GM19328 (cell line): Measurements from ENCODE around the gene SLC5A8.

Experiments used
- ATAC-seq: cut with Tn5 transposase; IDR thresholded peaks from one replicate; pipeline ENCODE4 v1.9.1; 2021; ENCODE audit warnings: mild to moderate bottlenecking, moderate library complexity; ENCODE audit not compliant: unreplicated experiment

SLC5A8 gene, protein sequence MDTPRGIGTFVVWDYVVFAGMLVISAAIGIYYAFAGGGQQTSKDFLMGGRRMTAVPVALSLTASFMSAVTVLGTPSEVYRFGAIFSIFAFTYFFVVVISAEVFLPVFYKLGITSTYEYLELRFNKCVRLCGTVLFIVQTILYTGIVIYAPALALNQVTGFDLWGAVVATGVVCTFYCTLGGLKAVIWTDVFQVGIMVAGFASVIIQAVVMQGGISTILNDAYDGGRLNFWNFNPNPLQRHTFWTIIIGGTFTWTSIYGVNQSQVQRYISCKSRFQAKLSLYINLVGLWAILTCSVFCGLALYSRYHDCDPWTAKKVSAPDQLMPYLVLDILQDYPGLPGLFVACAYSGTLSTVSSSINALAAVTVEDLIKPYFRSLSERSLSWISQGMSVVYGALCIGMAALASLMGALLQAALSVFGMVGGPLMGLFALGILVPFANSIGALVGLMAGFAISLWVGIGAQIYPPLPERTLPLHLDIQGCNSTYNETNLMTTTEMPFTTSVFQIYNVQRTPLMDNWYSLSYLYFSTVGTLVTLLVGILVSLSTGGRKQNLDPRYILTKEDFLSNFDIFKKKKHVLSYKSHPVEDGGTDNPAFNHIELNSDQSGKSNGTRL

DNA sequence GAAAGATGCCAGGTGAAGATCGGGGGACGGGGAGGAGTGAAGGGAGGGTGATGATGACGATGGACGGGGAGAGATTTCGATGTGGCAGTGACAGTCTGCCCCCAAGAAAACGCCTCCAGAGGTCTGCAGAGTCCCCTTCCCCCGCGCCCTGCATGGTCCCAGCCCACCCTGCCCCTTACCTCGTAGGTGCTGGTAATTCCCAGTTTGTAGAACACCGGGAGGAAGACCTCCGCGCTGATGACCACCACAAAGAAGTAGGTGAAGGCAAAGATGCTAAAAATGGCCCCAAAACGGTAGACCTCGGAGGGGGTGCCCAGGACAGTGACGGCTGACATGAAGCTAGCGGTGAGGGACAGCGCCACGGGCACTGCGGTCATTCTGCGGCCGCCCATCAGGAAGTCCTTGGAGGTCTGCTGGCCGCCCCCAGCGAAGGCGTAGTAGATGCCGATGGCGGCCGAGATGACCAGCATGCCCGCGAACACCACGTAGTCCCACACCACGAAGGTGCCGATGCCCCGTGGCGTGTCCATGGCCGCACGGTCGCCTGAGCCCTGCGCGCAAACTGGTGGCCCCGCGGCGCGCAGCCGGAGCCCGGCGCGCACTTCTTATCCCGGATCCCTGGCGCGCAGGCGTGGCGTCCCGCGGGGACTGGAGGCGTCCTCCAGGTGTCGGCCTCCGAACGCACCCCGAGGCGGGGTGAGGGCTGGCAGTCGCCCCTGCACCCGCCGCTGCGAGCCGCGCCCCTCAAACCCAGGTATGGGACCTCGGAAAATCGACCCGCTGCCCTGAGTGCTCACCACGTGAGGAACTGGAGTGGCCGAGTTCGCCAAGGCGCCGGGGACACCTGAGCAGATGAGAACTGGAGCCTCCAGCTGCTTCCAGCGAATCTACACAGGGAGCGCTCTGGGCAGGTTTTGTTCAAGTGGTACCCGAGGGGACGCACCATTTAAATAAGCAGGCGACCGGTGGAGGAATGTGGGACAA lies at the start of gene SLC5A8:
TSS of gene SLC5A8 (minus strand) at position 920 of the 984 bp plus-strand sequence. CDS start at position 530, 390 bp downstream.
- no peak for ATAC-seq

DNA sequence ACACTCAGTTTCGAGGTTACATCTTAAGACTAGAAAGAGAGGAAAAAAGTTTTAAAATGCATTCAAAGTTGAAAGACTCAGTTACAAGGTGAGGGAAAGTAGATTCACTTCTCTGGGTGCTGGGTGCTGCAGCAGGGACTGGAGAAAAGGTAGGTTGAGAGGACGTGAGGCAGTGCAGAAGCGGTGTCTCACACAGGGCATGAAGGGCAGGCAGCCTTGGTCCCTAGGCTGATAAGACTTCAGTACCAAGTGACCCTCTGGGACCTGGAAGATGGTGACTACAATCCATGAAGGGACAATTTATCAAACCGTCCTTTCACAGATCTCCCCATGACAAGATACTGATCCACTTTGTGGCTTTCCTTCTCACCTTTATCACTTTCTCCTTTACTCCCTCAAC lies 47.3 kb upstream of the SLC5A8 start:
- ATAC-seq = no peak

DNA sequence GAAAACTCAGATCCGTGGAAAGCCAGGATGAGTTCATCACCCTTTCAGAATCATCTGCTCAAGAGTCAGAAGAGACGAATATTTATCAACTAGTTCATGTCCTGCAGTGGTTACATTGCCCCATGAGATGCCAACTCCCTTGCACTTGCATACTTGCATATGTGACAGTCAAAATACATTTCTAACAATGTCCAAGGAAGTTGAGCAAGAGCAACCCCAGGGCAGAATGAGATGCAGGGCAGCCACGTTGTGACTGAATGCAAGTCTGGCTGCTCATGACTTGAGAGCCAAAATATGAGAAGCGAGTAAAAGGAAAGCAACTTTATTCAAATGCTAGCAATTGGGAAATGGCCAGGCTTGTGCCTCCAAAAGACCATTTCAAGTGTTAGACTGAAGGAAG lies 46.2 kb upstream of the SLC5A8 start:
- ATAC-seq = no peak

DNA sequence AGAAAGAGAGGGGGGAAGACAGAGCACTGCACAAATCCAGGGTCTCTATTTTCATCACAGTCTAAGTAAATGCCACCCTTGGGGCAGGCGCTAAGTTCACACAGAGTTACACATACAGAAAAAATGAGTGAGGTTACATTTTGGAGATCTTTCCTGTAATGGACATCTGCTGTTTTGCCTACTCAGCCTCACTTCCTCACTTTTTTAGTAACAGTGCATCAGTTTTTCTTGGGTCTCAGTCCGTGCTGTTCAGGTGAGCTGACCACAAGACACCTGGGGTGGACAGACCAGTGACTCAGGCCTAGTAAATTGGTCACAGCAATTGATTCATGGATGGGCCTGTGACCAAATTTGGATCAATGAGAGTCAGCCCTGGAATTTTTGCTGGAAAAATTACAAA lies 33.6 kb upstream of the SLC5A8 start:
- ATAC-seq = no peak

DNA sequence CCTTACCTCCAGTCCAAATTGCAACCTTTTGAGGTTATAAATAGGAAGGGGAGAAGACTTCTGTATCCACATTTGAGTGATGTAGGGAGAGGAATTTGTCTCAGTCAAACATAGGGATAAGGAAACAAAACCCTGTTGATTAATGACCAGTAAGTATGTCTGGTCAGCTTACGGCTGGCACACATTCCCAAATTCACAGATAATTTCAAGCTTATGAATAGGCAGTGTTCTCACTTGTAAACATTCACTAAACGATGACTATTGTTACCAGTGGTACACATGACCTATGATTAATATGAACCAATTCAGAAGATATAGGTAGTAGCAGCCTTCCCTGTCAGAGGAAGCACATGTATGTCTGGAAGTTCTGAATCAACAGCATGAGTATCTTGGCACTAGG lies 33.0 kb upstream of the SLC5A8 start:
- no peak for ATAC-seq

DNA sequence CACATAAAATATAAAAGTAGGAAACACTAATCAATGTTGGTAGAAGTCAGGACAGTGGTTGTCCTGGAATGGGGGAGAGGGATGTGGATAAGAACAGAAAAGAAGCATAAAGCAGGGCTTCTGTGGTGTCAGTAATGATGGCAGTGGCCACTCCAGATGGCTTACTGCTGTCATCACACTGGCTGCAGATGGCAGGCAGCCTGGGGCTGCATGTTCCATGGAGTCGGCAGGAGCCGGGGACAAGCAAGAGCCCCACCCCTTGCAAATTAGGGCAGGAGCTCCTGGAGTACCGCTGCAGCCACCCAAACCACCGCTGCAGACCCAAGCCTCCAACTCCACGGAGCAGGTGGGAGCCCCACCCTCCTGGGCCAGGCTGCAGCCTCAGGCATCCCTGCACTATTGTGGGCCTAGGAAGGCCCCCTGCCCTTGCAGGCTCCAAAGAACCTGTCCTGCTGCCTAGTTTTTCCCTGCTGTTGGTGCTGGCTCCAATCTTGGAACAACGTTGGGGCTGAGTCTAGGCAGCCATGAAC lies 28.8 kb upstream of the SLC5A8 start:
- ATAC-seq = no peak

DNA sequence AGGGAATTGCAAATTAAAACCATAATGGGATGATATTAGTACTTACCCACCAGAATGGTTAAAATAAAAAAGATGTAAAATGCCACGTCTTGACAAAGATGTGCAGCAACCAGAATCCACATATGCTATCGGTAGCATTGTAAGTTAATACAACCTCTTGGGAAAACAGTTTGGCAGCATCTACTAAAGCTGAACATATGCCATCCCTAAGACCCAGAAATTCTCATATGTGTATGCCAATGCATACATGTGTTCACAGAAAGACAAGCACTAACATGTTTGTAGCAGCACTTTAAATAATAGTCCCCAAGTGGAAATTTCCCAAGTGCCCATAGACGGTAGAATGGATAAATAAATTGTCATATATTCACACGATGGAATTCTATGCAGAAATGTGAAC lies 28.3 kb upstream of the SLC5A8 start:
- no peak for ATAC-seq

DNA sequence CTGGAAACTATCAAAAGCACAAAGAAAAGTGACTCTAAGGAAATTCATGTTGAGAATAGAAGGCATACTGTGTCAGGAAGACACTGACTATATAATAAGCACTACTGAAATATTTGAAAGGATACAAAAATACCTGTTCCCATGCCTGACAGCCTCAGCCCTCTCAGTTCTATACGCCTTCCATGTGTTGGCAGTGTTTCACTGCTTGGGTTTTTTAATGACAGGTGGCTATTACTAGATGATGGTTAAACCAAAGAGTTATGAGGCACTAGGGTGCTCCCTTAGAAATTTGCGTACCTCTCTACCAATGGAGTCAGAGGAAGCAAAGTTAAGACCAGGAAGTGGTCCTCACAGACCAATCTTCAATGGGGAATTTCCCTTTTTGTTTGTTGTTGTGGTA lies 25.6 kb upstream of the SLC5A8 start:
- no peak for ATAC-seq

DNA sequence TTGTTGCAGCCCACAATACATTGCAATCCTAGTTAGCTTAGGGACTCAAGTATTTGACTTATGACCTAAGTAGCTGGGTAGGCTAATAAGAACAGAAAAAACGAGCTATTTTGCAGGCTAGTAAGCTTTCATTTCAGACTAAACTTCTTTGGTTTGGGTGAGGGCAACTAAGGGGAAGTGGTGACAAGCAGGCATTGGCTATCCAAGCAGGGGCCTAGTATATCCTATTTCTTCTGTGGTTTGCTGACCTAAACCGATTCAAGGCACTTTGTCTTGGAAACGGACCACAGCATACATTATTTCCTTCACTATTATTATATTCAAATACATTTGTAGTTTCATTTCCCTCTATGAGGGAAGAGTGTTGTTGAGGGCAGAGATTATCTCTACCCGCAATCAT lies 21.6 kb upstream of the SLC5A8 start:
- no peak for ATAC-seq

DNA sequence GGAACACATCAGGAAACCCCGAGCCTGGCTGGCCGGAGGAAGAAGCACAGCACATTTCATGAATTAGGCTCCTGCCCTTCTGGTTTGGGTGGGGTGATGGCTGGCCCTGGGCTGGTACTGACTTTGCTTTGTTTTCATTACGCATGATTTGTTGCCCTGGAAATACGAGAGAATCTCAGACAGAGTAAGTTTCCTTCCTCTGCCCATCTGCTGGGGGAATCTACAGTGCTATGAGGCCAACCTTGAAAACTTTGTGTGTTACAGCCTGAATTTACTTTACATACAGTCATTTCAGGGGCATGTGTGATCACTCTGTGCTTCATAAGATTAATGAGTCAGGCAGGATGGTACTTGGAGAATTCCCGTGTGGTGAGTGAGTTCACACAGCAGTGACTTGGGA lies 20.5 kb upstream of the SLC5A8 start:
- ATAC-seq = no peak

DNA sequence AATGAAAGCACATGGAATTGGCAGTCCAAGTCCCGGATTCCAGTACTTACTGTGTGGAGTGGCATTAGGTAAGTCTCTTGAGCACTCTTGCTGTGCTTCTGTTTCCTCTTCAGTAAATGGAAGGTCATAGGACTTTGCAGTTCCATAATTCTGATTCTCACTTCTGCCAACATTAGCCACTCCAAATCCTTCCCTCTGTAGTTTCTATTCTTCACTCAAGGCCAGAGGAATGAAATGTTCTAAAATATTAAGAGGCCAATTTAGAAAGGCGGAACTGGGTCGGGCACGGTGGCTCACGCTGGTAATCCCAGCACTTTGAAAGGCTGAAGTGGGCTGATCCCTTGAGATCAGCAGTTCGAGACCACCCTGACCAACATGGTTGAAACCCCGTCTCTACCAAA lies 19.8 kb upstream of the SLC5A8 start:
- ATAC-seq = no peak

DNA sequence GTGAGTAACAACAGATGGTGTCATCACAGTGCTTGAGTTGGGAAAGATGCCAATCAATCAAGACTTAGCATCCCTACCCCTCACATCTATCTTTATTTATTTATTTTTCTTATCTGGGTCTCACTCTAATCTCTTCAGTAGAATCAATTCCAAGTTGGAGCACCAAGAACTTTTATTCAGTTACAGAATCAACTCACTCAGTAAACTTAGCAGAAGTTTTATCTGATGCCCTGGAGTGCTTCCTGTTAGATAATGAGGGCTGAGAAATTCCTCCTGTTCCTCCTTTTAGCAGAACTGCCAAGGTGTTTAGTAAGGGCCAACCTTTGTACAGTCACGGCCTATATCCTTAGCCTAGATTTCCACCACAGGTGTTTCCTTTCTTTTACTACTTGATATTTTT lies 11.3 kb upstream of the SLC5A8 start:
- no peak for ATAC-seq

DNA sequence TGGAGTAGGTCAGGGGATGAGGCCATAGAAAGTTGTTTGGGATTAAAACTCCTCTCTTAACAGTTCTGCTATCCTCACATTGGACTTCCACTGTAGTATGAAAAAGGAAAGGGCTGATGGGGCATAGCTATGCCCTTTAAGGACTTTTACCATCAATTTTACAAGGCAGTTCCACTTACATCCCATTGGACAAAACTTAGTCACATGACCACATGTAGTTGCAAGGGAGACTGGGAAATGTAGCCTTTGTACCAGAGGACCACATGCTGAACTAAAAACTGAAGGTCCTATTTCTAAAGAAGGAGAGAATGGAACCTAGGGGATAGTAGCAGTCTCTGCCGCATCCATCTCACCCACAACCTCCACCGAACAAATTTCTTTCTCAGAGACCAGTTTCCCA lies 6.8 kb upstream of the SLC5A8 start:
- ATAC-seq = no peak

DNA sequence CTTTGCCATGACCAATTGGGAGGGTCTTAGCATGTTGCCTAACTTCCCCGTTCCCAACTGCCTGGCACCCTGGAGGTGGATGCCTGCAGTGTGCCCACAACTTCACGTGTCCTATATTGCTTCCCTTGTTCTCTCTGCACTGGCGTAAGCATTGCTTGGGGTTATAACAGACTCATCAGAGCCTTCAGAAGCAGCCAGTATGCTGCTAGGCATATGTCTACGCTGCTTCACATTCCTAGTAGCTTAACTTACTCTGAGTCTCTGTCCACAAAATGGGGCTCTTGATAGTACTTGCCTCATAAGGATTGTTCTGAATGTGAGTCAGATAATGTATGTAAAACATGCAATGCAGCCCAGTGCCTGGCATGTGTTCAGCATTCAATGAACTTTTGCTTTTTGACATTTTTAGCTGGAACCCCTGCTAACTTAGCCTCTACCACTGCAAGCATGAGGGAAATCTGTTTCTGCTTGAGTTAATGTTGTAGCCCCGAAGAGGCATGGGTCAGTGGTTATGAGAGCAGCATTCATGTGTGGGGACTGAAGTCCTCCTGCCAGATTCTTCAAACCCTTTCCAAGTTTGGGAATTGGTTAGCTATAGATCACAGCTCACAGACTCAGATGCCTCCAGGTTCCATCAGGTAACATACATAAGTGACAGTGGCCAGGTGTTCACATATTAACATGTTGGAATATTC lies 2.8 kb downstream of the SLC5A8 start:
- no peak for ATAC-seq

DNA sequence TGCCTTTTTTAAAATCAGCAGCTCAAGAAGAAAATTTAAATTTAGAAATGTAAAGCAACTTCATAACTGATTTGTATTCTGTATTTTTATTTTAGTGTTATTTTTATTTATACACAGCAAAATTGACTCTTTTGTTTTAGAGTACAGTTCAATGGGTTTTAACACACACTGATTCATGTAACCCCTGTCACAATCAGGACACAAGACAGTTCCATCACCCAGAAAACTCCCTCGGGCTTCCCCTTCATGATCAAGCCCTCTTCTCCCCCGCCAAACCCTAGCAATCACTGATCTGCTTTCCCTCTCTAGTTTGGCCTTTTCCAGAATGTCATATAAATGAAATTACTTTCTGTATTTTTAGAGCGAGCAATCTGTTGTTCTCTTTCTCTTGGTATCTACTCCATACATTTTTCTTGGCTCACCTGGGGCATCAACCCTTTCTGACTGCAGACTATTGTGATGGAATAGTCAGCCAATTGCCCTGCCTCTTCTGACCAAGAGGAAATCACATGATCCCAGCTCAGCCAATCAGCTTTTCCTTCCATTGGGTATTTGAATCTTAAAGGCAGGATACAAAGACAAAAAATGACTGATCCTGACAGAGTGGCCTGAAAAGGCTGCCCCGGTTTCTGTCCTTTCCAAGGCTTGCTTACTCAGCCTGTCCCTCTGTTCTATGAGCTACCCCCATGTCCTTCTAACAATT lies 5.3 kb downstream of the SLC5A8 start:
- ATAC-seq = no peak

DNA sequence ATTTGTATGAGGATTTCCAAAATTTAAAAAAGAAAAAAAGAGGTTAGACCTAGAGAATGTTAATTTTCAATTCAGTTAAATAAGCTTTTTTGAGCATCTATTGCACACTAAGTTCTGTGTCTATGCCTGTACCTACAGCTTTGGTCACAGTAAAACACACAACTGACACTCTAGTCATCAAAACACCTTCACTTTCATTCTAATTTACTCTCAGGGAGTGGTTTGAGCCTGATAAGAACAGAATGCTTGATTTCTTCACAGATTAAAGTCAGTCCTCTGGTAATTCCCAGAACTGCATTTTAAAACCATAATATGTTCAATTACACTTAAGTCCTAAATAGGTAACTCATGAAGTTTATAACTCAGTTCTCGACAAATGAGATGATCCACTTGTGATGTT lies 9.2 kb downstream of the SLC5A8 start:
- ATAC-seq = no peak

DNA sequence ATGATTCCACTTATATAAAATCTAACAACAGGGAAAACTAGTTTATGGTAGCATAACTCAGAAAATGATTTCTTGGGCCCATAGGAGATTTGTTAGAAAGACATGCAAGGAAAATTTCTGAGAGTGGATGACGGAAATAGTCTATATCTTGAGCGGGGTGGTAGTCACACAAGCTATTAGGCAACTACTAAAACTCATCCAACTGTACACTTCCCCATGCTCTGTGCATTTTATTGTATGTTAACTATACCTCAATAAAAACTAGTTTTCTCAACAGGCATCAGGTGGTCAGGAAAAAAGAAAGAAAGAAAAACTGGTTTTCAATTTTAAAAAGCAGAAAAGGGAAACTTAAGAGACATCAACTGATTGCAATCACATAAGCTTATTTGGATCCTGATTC lies 9.9 kb downstream of the SLC5A8 start:
- ATAC-seq = no peak

DNA sequence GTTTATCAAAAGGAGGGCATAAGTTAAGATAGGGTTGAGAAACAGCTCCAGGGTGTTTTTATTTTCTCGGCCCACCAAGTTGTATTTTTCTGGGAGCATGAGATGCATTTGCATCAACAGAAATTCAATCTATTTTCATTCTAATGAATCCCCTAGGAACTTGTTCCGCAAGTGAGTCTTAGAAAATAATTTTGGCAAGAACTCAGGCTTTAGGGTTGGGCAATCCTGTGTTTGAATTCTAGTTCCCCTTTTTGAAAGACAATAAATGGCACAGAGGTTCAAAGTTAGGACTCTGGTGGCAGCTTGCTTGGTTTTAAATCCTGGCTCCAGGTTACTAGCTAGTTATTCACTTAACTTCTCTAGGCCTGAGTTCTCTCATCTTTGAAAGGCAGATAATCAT lies 23.7 kb downstream of the SLC5A8 start:
- no peak for ATAC-seq

DNA sequence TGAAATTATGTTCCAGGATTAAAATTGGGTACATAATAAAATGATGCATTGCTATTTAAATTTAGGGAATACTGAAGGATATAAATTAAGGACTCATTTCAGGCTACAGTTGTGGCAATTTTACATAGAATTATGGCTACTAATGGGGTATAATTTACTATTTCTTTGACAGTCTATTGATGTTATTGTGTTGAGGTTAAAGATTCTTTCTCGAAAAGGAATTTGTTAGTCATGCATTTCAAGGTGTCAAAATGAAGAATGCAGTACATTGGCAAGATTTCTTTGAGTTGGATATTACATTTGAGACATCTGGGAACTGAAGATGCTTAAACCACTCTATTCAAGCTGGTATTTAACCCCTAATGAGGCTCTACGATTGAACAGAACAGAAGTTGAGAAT lies 28.3 kb downstream of the SLC5A8 start:
- ATAC-seq = no peak

DNA sequence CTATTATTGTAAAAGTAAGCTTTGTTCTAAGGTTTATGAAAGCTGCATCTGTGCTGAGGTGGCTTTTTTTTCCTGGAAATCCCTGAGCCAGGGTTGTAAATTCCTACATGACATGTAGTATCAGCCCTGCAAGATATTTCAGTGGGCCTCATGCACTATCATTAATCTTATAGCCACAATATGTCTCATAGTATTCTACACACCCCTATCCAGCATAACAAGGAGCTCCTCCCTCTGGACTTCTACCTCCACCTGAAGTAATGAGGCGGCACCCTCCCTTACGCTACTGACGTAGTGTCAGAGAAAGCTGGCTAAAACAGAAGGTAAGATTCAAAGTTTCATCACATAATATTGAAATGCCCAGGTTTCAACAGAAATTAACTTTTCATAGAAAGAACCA lies 35.5 kb downstream of the SLC5A8 start:
- no peak for ATAC-seq
